Esophagus (tissue), 2 donors: Measurements from ENCODE around the gene QRICH1. TPM values are rescaled to one million over a fixed set of nuclear protein-coding genes. Genes with fewer than 3 reads are reported as not detected.

Source experiments
- H3K27ac ChIP-seq, 2 donors: one replicate each; pipeline ENCODE4 v1.5.1; 2013; ENCODE audit warnings: low read depth in 2 of 2, mild to moderate bottlenecking in 2 of 2, inconsistent platforms in 1 of 2, low read length in 1 of 2, moderate library complexity in 1 of 2
- H3K27me3 ChIP-seq, 2 donors: one replicate each; pipeline ENCODE4 v1.6.1; 2013; ENCODE audit warnings: low read length in 2 of 2, control low read depth in 1 of 2, mild to moderate bottlenecking in 1 of 2; ENCODE audit not compliant: insufficient read depth in 2 of 2, control insufficient read depth in 1 of 2
- H3K36me3 ChIP-seq, 2 donors: one replicate each; pipeline ENCODE4 v1.6.1; 2013; ENCODE audit warnings: low read length in 1 of 2; ENCODE audit not compliant: control insufficient read depth in 2 of 2, insufficient read depth in 2 of 2
- H3K4me1 ChIP-seq, 2 donors: one replicate each; pipeline ENCODE4 v1.6.1; 2013; ENCODE audit warnings: low read length in 1 of 2; ENCODE audit not compliant: control insufficient read depth in 2 of 2, insufficient read depth in 2 of 2
- H3K4me3 ChIP-seq, 2 donors: one replicate each; pipeline ENCODE4 v1.5.1; 2013; ENCODE audit warnings: low read length in 2 of 2, mild to moderate bottlenecking in 2 of 2, low read depth in 1 of 2, moderate library complexity in 1 of 2
- H3K9me3 ChIP-seq, 2 donors: one replicate each; pipeline ENCODE4 v1.6.1; 2013; ENCODE audit warnings: mild to moderate bottlenecking in 2 of 2, low read depth in 1 of 2, low read length in 1 of 2, moderate library complexity in 1 of 2; ENCODE audit not compliant: control insufficient read depth in 2 of 2, insufficient read depth in 1 of 2
- WGBS, 2 donors: extraction: QIAGEN DNeasy Blood & Tissue Kit; methylation state at CpG; one replicate each; pipeline ENCODE4 v1.1.7; 2013; 5-methylcytosine and 5-hydroxymethylcytosine counted together
- polyA plus RNA-seq, 2 donors: library from polyadenylated mRNA; stranded (reverse); fragments of 200-250 nt; gene quantifications; one replicate each; pipeline ENCODE4 v1.2.3, GENCODE V29; 2013
- donor health status: healthy with polysubstance abuse.
- donor health status: Bipolar disorder and iron deficiency.

QRICH1 gene
- polyA plus RNA-seq, 2 donors = 31.9 to 38.2 TPM

GRCh38 chr3:49057268-49057667 is 36.6 kb downstream of the QRICH1 start:
- WGBS, 2 donors = 96 to 97% methylated on average over 10 of the region's 10 CpGs
- Histone ChIP-seq H3K4me1 (no peaks in the 10 kb centered on the region), H3K27me3 (no peaks in the 10 kb centered on the region), H3K27ac (no peak overlapping the region), H3K36me3 (peaks cover 14 to 22% of the 10 kb centered on the region in 2 donors), H3K4me3 (no peak overlapping the region), H3K9me3 (no peaks in the 10 kb centered on the region)

GRCh38 chr3:49054344-49054862 is 39.5 kb downstream of the QRICH1 start:
- Histone ChIP-seq H3K36me3 (peaks cover 14 to 19% of the 10 kb centered on the region in 2 donors), H3K27me3 (no peaks in the 10 kb centered on the region), H3K27ac (no peak overlapping the region), H3K9me3 (no peaks in the 10 kb centered on the region), H3K4me1 (no peaks in the 10 kb centered on the region), H3K4me3 (no peak overlapping the region)
- WGBS, 2 donors = 97 to 99% methylated on average over 2 of the region's 2 CpGs

GRCh38 chr3:49053543-49053942 is 40.3 kb downstream of the QRICH1 start:
- H3K4me1 ChIP-seq = no peaks in the 10 kb centered on the region
- no peaks in the 10 kb centered on the region for H3K9me3 ChIP-seq
- 94 to 100% methylated on average over 1 of the region's 1 CpG for WGBS, 2 donors
- H3K27ac ChIP-seq = no peak overlapping the region
- no peak overlapping the region for H3K4me3 ChIP-seq
- peaks cover 14 to 19% of the 10 kb centered on the region in 2 donors for H3K36me3 ChIP-seq
- no peaks in the 10 kb centered on the region for H3K27me3 ChIP-seq

DNA sequence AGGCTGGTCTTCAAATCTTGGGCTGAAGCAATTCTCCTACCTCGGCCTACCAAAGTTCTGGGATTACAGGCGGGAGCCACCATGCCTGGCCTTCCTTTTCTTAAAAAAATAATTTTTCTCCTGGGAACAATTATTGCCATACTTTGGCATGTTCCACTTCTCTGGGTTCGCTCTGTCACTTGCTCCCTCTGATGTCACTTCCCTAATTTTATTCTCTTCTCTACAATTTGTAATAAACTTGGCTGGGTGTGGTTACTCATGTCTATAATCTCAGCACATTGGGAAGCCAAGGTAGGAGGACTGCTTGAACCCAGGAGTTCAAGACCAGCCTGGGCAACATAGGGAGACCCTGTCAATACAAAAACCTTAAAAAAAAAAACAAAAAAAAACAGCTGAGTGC is 58.6 kb downstream of the QRICH1 start:
- Histone ChIP-seq H3K36me3 (peaks cover 9 to 24% of the 10 kb centered on the region in 2 donors), H3K4me3 (no peak overlapping the region)
- WGBS, 2 donors = 91 to 97% methylated on average over 3 of the region's 3 CpGs

DNA sequence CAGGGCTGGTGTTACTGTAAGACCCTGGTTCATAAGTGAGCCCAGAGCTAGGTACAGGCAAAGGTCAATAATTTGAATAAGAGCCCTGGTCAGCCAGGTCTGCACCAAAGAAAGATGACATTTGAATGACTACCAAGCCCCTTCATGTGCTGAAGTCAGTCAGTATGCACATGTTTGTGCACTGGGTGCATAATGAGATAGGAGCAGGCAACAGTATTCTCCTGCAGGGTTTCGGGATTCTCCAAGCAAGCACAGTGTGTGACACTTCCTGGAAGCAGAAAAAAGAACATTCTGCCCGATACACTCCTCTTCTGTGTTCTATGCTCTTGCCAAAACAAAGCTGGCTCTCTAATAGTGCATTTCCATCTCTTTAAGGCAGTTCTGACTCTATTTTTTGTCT is 59.2 kb downstream of the QRICH1 start:
- H3K27ac ChIP-seq = no peak overlapping the region
- no peak overlapping the region for H3K4me3 ChIP-seq
- H3K4me1 ChIP-seq = no peaks in the 10 kb centered on the region
- no peaks in the 10 kb centered on the region for H3K9me3 ChIP-seq
- no peaks in the 10 kb centered on the region for H3K27me3 ChIP-seq
- peaks cover 9 to 24% of the 10 kb centered on the region in 2 donors for H3K36me3 ChIP-seq
- 84 to 91% methylated on average over 2 of the region's 2 CpGs for WGBS, 2 donors

More for the DNA sequence above, 58.6 kb downstream of the QRICH1 start:
- no peaks in the 10 kb centered on the region for H3K27me3 ChIP-seq
- no peaks in the 10 kb centered on the region for H3K4me1 ChIP-seq
- no peak overlapping the region for H3K27ac ChIP-seq
- no peaks in the 10 kb centered on the region for H3K9me3 ChIP-seq

DNA sequence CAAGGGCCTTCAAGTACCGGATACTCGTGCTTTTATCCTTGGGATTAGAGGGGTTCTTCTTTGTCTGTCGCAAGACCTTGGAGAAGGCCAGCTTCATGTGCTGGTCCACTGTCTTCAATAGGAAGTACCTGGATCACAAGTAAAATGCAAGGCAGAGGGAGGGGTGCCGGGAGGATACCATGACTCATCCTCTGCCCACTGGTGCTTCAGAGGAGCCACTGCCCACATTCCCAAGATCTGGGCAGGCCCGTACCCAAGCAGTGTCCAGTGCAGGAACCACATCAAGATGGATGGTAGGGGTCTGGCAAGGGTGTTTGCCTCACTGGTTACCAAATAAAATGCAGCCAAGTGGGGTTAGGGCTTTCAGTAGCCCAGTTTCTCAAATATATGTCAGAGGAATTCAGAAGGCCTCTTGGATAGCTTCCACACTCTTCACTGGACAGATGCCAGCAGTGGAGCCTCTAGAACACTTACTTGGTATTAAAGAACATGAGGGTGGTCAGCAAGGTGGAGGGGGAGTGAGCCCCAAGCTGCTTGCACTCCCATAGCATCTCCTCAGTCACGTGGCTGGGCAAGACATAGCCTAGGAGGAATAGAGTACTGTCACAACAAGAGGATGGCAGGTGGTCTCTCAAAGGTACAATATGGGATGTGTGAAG is 61.1 kb downstream of the QRICH1 start:
- no peak overlapping the region for H3K27ac ChIP-seq
- no peaks in the 10 kb centered on the region for H3K9me3 ChIP-seq
- WGBS, 2 donors = 84 to 87% methylated on average over 6 of the region's 6 CpGs
- H3K4me3 ChIP-seq = no peak overlapping the region
- H3K4me1 ChIP-seq = peaks cover 0 to 7% of the 10 kb centered on the region in 2 donors
- H3K36me3 ChIP-seq = peaks cover 9 to 24% of the 10 kb centered on the region in 2 donors
- H3K27me3 ChIP-seq = no peaks in the 10 kb centered on the region

DNA sequence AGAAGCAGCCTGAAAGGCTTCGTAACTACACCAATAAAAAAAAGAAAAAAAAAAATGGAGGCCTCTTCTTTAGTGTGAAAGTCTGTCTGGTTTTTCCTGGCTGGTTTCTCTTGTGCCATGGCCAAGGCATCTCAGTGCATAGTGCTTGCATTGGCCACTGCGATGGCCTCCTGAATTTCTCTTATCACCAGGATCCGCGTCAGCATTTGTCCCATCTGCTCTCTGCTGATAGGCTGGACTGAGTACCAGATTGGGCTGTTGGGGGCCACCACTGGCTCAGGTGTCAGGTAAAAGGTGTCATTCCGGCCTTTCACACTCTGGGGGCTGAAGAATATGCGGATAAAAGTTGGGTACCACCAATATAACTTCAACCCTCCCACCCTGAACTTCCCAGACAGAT is 63.5 kb downstream of the QRICH1 start:
- Histone ChIP-seq H3K27ac (no peak overlapping the region), H3K4me3 (no peak overlapping the region), H3K4me1 (peaks cover 0 to 11% of the 10 kb centered on the region in 2 donors), H3K36me3 (peaks cover 9 to 39% of the 10 kb centered on the region in 2 donors), H3K9me3 (no peaks in the 10 kb centered on the region), H3K27me3 (no peaks in the 10 kb centered on the region)
- 93% methylated on average over 6 of the region's 6 CpGs for WGBS, 2 donors

DNA sequence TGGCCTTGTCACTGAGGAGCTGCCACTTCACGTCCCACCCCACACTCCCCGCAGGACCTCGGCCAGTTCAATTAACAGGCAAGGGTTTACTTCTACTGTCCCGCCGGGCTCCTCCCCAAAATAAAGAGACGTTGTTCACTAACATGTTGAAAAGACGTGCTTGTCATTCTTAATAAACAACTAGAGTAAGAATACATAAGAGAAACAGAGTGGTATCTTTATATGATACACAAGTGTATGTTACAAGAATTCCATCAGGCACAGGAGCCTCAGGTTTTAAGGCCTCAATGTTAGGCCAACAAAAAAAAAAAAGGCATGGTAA is 64.3 kb downstream of the QRICH1 start:
- H3K27ac ChIP-seq = peak overlapping the region; percentile 82 to 97
- peak overlapping the region in 1 of 2 donors; percentile 76 for H3K4me3 ChIP-seq
- H3K27me3 ChIP-seq = no peaks in the 10 kb centered on the region
- peaks cover 0 to 15% of the 10 kb centered on the region in 2 donors for H3K4me1 ChIP-seq
- H3K36me3 ChIP-seq = peaks cover 9 to 44% of the 10 kb centered on the region in 2 donors
- WGBS, 2 donors = 1 to 2% methylated on average over 7 of the region's 7 CpGs
- H3K9me3 ChIP-seq = no peaks in the 10 kb centered on the region

- no peaks in the 10 kb centered on the region for H3K27me3 ChIP-seq
- WGBS, 2 donors = 1% methylated on average over 55 of the region's 55 CpGs
Measured at GRCh38 chr3:49028673-49029562, 65.0 kb downstream of the QRICH1 start, which contains the start of gene IMPDH2. IMPDH2 (minus strand) TSS chr3:49029398; CDS start chr3:49029350, 48 bp downstream.

More at GRCh38 chr3:49028673-49029562, 65.0 kb downstream of the QRICH1 start, which contains the start of gene IMPDH2:
- H3K4me3 ChIP-seq = peak within 1 kb of the TSS; percentile 76 to 86
- peak within 1 kb of the TSS; percentile 93 to 97 for H3K27ac ChIP-seq
- H3K9me3 ChIP-seq = no peaks in the 10 kb centered on the region
- H3K36me3 ChIP-seq = peaks cover 11 to 50% of the 10 kb centered on the region in 2 donors
- H3K4me1 ChIP-seq = peaks cover 0 to 15% of the 10 kb centered on the region in 2 donors
